ENCODE data around the gene AKT3.

GRCh38 chr1:243672539-243673074 lies 177.4 kb downstream of the AKT3 start:
- TF ChIP-seq CTCF (IDR thresholded peaks at IDR 0.05) (no peak), POLR2AphosphoS5 (IDR thresholded peaks at IDR 0.05) (no peak), POLR2A (IDR thresholded peaks at IDR 0.05) (no peak)

All from sigmoid colon (tissue), 4 donors.